Putamen (tissue), 1 donor: Measurements from ENCODE around the gene BCAR1.

Source experiments
- DNase-seq: peaks from one replicate; pipeline ENCODE4 v3.0.0-alpha.2; 2016; ENCODE audit warnings: low spot score

The BCAR1 gene

GRCh38 chr16:75203667-75204409, 47.6 kb downstream of the BCAR1 start:
- no peak for DNase-seq

- DNase-seq, result no peak
Measured at GRCh38 chr16:75203096-75203495, 48.3 kb downstream of the BCAR1 start.

- no peak for DNase-seq
Measured at GRCh38 chr16:75202069-75202590, 49.3 kb downstream of the BCAR1 start.

GRCh38 chr16:75198135-75198600, 53.3 kb downstream of the BCAR1 start:
- no peak for DNase-seq

GRCh38 chr16:75197522-75198134, 53.8 kb downstream of the BCAR1 start:
- DNase-seq, result no peak

- DNase-seq, result no peak
Measured at GRCh38 chr16:75196836-75197235, 54.6 kb downstream of the BCAR1 start.

- no peak for DNase-seq
Measured at GRCh38 chr16:75195811-75196790, 55.3 kb downstream of the BCAR1 start.

- DNase-seq, result no peak
Measured at GRCh38 chr16:75193730-75194444, 57.5 kb downstream of the BCAR1 start.

- no peak for DNase-seq
Measured at GRCh38 chr16:75193265-75193650, 58.2 kb downstream of the BCAR1 start.

GRCh38 chr16:75192606-75193264, 58.7 kb downstream of the BCAR1 start:
- no peak for DNase-seq

GRCh38 chr16:75189638-75190245, 61.7 kb downstream of the BCAR1 start:
- no peak for DNase-seq

- DNase-seq, result no peak
Measured at GRCh38 chr16:75188832-75189477, 62.5 kb downstream of the BCAR1 start.

- no peak for DNase-seq
Measured at GRCh38 chr16:75181630-75182029, 69.8 kb downstream of the BCAR1 start.

- DNase-seq, result no peak
Measured at GRCh38 chr16:75179208-75179607, 72.2 kb downstream of the BCAR1 start.
